Aortic smooth muscle cell (primary cell): ENCODE results near the gene TFE3. TPM values are rescaled to one million over a fixed set of nuclear protein-coding genes. Genes with fewer than 3 reads are reported as not detected.

Experiments used
- total RNA-seq: library from RNA; depleted of rRNA; stranded (reverse); fragments of >200 nt; gene quantifications from 2 replicates; pipeline ENCODE4 v1.2.3, GENCODE V29; 2014

The TFE3 gene
- total RNA-seq: 27.1 and 27.5 TPM in 2 replicates

DNA sequence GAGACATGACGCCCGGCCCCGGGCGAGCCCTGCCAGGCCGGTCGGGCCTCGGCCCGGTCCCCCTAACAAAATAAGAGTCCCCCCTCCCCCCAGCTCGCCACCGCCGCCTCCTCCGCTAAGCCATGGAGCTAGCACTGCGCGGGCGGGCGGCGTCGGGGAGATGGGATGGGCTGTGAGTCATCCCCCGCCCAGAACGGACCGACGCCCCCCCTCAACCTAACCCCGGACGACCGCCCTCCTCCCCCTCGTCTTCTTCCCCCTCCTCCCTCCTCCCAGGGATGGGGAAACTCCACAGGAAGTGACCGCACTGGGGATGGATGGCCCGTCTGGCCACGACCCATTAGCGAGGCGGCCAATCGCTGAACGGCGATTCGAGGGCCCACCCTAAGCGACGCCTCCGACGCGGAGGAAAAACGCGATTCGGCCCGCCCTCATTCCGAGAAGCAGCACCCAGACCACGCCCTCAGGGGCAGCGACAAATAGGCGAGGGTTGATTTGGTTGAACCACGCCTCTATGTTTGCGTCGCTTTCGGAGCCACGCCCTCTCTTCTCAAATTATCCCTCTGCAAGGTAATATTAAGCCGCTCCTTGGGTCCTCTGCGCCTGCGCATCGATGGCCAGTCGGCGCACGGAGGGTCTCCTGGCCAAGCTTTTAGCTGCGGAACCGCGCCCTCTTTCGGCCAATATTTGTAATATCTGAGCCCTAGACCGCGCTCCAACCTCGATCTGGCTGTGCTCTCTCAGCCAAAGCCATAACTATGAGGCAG is at the start of gene TFE3:
Gene TFE3 (minus strand): TSS at position 138 of the 767 bp plus-strand sequence. CDS start 131 bp downstream, at position 7.

DNA sequence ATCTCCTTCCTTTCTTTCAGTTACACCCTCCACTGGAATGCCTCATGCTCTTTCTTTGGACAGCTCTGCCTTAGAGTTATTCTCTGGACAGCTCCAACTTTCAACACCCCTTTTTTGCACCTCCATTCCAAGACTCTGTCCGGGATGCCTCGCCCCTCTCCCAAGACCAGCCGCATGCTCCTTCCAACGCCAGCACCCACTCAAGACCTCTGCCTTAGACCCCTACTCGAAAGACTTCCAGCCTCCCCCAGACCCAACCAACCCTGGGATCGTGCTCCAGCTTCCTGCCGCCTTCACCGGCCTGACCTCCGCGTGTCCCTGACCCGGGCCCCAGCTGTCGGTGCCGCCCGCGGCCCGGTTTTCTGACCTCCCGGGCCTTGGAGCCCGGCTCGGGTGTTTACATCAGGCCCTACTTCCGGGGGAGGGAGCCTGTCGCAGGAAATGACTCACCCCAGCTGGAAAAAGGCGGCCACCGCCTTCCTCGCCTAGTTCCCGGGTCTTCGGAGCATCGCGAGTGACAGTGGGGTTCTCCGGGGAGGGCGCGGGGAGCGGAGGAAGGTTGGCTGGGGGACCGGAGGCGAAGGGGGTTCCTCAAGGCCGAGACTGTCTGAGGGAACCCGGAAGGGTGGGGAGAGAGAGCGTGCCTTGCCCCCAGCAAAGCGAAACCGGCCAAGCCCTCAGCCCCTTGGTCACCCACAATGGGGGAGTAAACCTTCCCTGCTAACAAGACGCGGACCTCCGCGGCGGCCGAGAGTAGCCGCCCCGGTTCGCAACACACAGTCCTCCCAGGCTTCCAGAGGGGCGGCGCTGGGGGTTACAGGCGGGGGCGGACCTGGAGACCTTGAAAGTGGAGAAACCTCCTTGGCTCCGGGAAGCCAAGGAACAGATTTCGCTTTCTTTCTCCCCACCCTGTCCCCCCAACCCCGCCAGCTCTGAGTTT is 36.6 kb upstream of the TFE3 start, which contains the start of gene WDR45:
Gene WDR45 (minus strand): TSS at position 399 of the 940 bp plus-strand sequence. CDS start 1,792 bp downstream, outside the sequence.

DNA sequence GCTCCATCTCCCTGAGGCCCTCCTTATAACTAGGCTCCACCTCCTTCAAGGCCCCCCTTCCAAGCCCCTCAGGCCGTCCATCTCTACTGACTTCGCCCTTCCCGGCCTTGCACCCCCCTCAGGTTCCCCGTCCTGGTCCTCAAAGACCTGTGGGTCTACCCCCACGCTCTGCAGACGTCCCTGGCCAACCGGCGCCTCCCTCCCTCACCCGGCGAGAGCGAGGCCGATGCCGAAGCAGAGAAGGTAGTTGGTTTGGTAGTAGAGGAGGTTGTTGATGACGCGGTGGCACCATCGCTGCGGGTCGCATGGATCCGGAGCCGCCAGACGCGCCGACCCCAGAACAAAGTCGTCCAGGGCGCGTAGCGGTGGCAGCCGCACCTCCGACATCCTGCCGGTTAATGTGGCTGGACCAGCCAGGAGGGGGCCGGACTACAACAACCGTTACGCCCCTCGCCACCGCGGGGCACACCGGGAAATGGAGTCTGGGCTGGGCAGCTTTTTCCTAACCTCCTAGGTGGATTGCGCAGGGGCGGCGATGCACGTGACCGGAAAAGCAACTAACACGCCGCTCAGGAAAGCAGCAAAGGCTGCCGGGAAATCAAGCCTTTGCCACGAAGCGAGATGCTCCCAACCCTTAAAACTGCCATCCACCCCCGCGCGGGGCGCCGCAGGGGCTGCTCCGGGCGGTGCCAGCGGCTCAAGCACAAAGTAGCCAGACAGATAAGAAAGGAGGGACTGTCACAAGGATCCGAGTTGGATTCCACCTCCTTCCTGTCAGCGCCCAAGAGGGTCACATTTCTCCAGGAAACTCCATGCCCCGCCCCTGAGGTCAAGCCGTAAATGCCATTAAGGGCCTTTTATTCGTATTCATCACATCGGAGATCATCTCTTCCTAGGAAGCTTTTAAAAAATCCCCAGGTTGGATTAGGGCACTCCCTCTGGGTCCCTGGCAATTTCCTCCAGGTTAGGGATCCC is 30.7 kb upstream of the TFE3 start, which contains the start of gene PRAF2:
Gene PRAF2 (minus strand): TSS at position 402 of the 975 bp plus-strand sequence. CDS start 15 bp downstream, at position 387.

DNA sequence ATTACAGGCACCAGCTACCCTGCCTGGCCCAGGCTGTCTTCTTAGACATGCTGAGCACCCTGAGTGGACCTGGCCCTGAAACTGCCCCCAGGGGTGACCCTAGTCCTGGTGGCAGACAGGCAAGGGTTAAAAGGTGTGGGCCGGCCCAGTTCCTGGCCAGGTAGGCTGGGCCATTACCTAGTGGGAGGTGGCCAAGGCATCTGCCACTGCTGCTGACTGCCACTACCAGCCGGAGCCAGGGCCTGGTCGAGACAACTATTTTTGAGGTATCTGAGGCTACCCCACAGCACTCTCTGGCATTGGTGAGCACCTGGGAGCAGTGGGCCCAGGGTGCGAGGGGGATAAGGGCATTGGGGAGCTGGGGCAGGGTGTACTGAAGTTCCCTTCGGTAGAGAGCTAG is 15.6 kb upstream of the TFE3 start, which contains the start of gene CCDC120:
Gene CCDC120 (plus strand): TSS at position 206 of the 400 bp plus-strand sequence. CDS start 3,043 bp downstream, outside the sequence.

DNA sequence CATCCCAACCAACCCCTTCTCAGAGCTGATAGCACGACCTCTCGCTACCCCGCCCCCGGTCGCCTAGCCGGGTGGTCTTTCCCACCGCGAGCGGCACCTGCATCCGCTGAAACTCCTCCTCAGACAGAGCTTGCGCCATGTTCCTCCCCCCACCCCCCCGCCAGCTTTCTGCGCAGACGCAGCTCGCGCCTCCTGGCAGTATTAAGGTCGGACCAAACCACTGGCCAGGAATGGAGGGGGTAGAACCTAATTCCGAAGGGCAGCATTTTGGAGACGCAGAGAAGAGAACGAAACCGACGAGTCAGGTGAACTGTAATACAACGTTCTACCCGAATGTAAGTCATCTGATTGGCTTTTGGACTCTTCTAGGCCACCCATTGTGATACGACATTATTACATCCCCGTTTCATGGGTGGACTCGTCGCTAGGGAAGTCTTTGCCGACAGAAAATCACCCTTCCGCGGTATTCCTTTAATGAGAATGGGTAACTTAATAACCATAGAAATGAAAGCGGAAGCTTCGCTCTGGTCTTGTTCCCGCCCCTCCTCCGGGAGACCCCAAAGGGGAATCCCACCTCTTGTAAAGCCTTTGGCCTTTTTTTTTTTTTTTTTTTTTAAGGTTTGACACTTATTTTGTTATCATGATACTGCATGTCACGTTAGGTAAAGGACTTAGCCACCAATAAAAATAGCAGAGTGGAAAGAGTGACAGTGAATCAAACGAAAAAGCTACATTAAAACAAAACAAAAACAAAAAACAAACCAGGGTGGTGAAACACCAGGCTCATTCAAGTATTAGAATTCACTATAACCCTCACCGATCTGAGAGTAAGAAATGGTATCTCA is 40.8 kb downstream of the TFE3 start, which contains the start of gene GRIPAP1:
Gene GRIPAP1 (minus strand): TSS at position 174 of the 845 bp plus-strand sequence. CDS start 35 bp downstream, at position 139.

Other genes starting within 250 kb of the TFE3 start
- 21.7 and 28.1 TPM in 2 replicates for gene HDAC6, start 241.3 kb downstream of the TFE3 start, total RNA-seq
- gene ERAS, start 216.8 kb downstream of the TFE3 start, total RNA-seq: not detected in 2 replicates
- not detected in 2 replicates for gene PCSK1N, start 207.7 kb downstream of the TFE3 start, total RNA-seq
- gene TIMM17B, start 145.6 kb downstream of the TFE3 start, total RNA-seq: 22.9 and 30.3 TPM in 2 replicates
- 63.0 and 96.7 TPM in 2 replicates for gene PQBP1, start 145.4 kb downstream of the TFE3 start, total RNA-seq
- gene SLC35A2, start 131.7 kb downstream of the TFE3 start, total RNA-seq: 11.9 and 12.9 TPM in 2 replicates
- gene PIM2, start 124.3 kb downstream of the TFE3 start, total RNA-seq: 2.7 and 3.3 TPM in 2 replicates
- gene OTUD5, start 85.8 kb downstream of the TFE3 start, total RNA-seq: 33.1 and 33.4 TPM in 2 replicates
- gene KCND1, start 71.5 kb downstream of the TFE3 start, total RNA-seq: 0.56 and 0.79 TPM in 2 replicates
- 27.2 and 39.0 TPM in 2 replicates for gene GRIPAP1, start 41.1 kb downstream of the TFE3 start, total RNA-seq
- gene CCDC120, start 15.6 kb upstream of the TFE3 start, total RNA-seq: 0.25 and 0.26 TPM in 2 replicates
- gene PRAF2, start 30.6 kb upstream of the TFE3 start, total RNA-seq: 6.5 and 8.0 TPM in 2 replicates
- gene WDR45, start 36.5 kb upstream of the TFE3 start, total RNA-seq: 60.1 and 68.4 TPM in 2 replicates
- gene GPKOW, start 80.4 kb upstream of the TFE3 start, total RNA-seq: 21.3 and 22.7 TPM in 2 replicates
- 1.3 and 1.6 TPM in 2 replicates for gene MAGIX, start 119.4 kb upstream of the TFE3 start, total RNA-seq
- gene PLP2, start 128.5 kb upstream of the TFE3 start, total RNA-seq: 24.6 and 28.7 TPM in 2 replicates
- gene PRICKLE3, start 143.0 kb upstream of the TFE3 start, total RNA-seq: 5.2 and 6.0 TPM in 2 replicates
- gene SYP, start 156.8 kb upstream of the TFE3 start, total RNA-seq: 0.66 and 0.75 TPM in 2 replicates
- gene CACNA1F, start 190.0 kb upstream of the TFE3 start, total RNA-seq: not detected in 2 replicates
- gene CCDC22, start 192.1 kb upstream of the TFE3 start, total RNA-seq: 7.3 and 8.4 TPM in 2 replicates
- not detected in 2 replicates for gene FOXP3, start 221.4 kb upstream of the TFE3 start, total RNA-seq
- 2.9 and 4.8 TPM in 2 replicates for gene PPP1R3F, start 226.4 kb upstream of the TFE3 start, total RNA-seq